Measurements from ENCODE around the gene UBE2E3. TPM values are rescaled to one million over a fixed set of nuclear protein-coding genes. Genes with fewer than 3 reads are reported as not detected.

The UBE2E3 gene
- total and polyA plus RNA-seq, 2 of the 4 experiments (the other 2 are of a cell fraction) = 106 to 114 TPM

GRCh38 chr2:181111059-181111458 is 130.7 kb downstream of the UBE2E3 start:
- intact Hi-C loops (cut with micrococcal nuclease) (no loop called here), dilution Hi-C loops (cut with HindIII; ENCODE audit: low sequenced_read_pairs, unreplicated experiment) (no loop called here), in situ Hi-C loops (cut with MboI; ENCODE audit: low sequenced_read_pairs) (loop anchor here (10.0 to 25.0 kb wide), 2 partner anchors 344 to 1001 kb away; partner anchors contain the start of gene ITGA4)
- H4K20me1 ChIP-seq (ENCODE audit: insufficient read depth, low read length) = no peaks in the 10 kb centered on the region
- H3K27ac ChIP-seq (ENCODE audit: insufficient read depth, low read length) = no peak overlapping the region
- H2BK20ac ChIP-seq (ENCODE audit: low read depth, low read length) = no peak overlapping the region
- H2BK120ac ChIP-seq (ENCODE audit: low read depth, low read length) = no peak overlapping the region
- H3K4ac ChIP-seq (ENCODE audit: low read depth, low read length) = no peak overlapping the region
- H2AK9ac ChIP-seq (replicated peaks; ENCODE audit: low read depth, low read length, poor library complexity) = no peak overlapping the region
- no peak overlapping the region for H3K23ac ChIP-seq (ENCODE audit: low read depth, low read length)
- peaks cover 5% of the 10 kb centered on the region for H3K4me1 ChIP-seq (ENCODE audit: control insufficient read depth, insufficient read depth, low read length)
- H2BK15ac ChIP-seq (ENCODE audit: low read depth, low read length) = no peak overlapping the region
- no peak overlapping the region for H2AFZ ChIP-seq (replicated peaks; ENCODE audit: low read length, poor library complexity)
- no peaks in the 10 kb centered on the region for H3K36me3 ChIP-seq (ENCODE audit: control insufficient read depth, insufficient read depth, low read length)
- no peak for DNase-seq
- ChIA-PET POLR2A (ENCODE audit: unreplicated experiment) (no interaction called here), CTCF (no interaction called here)
- no peak overlapping the region for H3K14ac ChIP-seq (replicated peaks; ENCODE audit: low read depth, low read length)
- H3K4me3 ChIP-seq (ENCODE audit: insufficient read depth, low read depth, low read length) = no peak overlapping the region
- no peak overlapping the region for H4K91ac ChIP-seq (ENCODE audit: insufficient read depth, low read depth, low read length)
- H3K79me1 ChIP-seq (ENCODE audit: low read depth in 1 of 2, low read length in 2 of 2) = no peaks in the 10 kb centered on the region
- no peak overlapping the region for H3K4me2 ChIP-seq (ENCODE audit: low read depth, low read length)
- H2BK5ac ChIP-seq (ENCODE audit: low read depth, low read length, poor library complexity, severe bottlenecking) = no peak overlapping the region
- no peak overlapping the region for H4K5ac ChIP-seq (ENCODE audit: low read depth, low read length)
- WGBS, 2 experiments (ENCODE audit: extremely low coverage in 2 of 2, insufficient read length in 1 of 2) = no CpG with 5 or more reads among the region's 2 CpGs
- H3K27me3 ChIP-seq (ENCODE audit: control insufficient read depth, insufficient read depth, low read length) = no peaks in the 10 kb centered on the region
- H3K18ac ChIP-seq (ENCODE audit: low read depth, low read length) = no peak overlapping the region
- no peak for ATAC-seq (ENCODE audit: low read depth)
- no TSS peak for BruUV-seq (replicated peaks)
- H3K9me1 ChIP-seq (ENCODE audit: insufficient read depth, low read length) = 0 out of 2 replicates have a peak, but pooled peaks cover 2% of the 10 kb centered on the region
- no peak overlapping the region for H3K56ac ChIP-seq (ENCODE audit: extremely low read depth, insufficient read depth, low read length)
- TF ChIP-seq USF2 (IDR thresholded peaks at IDR 0.05; ENCODE audit: low read depth, low read length) (no peak), NFE2L2 (IDR thresholded peaks at IDR 0.05; ENCODE audit: low read depth, low read length) (no peak), POLR2A (IDR thresholded peaks at IDR 0.05; ENCODE audit: low read depth, low read length) (no peak), RFX5 (IDR thresholded peaks at IDR 0.05; ENCODE audit: low read depth, low read length) (no peak), CHD1 (IDR thresholded peaks at IDR 0.05; ENCODE audit: low read depth, low read length) (no peak), CEBPB (IDR thresholded peaks at IDR 0.05; ENCODE audit: low read depth, low read length) (no peak), RAD21 (IDR thresholded peaks at IDR 0.05; ENCODE audit: low read length) (no peak), RCOR1 (IDR thresholded peaks at IDR 0.05; ENCODE audit: insufficient replicate concordance, low read length) (no peak), CTCF (conservative IDR thresholded peaks at IDR 0.05; ENCODE audit: low read depth, low read length) (no peak), ELK1 (IDR thresholded peaks at IDR 0.05; ENCODE audit: borderline replicate concordance, low read depth, low read length) (no peak), MAZ (IDR thresholded peaks at IDR 0.05; ENCODE audit: borderline replicate concordance, low read depth, low read length) (no peak), MXI1 (IDR thresholded peaks at IDR 0.05; ENCODE audit: borderline replicate concordance, low read depth, low read length) (no peak), BHLHE40 (IDR thresholded peaks at IDR 0.05; ENCODE audit: low read depth, low read length) (no peak), FOS (IDR thresholded peaks at IDR 0.05; ENCODE audit: low read depth, low read length) (no peak), MAFK (IDR thresholded peaks at IDR 0.05; ENCODE audit: low read depth, low read length) (no peak), SMC3 (IDR thresholded peaks at IDR 0.05; ENCODE audit: low read depth, low read length) (no peak)
- H4K8ac ChIP-seq (ENCODE audit: low read depth in 2 of 2, low read length in 2 of 2) = no peak overlapping the region
- no peak overlapping the region for H2AK5ac ChIP-seq (ENCODE audit: low read depth, low read length)
- no peak overlapping the region for H3K9ac ChIP-seq (ENCODE audit: low read depth, low read length)
- H3K9me3 ChIP-seq (ENCODE audit: control insufficient read depth, insufficient read depth, low read length) = no peaks in the 10 kb centered on the region
